Glutamatergic neuron (in vitro differentiated cells): Measurements from ENCODE around the gene HSD17B13. TPM values are rescaled to one million over a fixed set of nuclear protein-coding genes. Genes with fewer than 3 reads are reported as not detected.

ENCODE experiments used
- DNase-seq: peaks from one replicate; pipeline ENCODE4 v3.0.0; 2022
- H3K27ac Mint-ChIP-seq: one replicate; pipeline ENCODE4 v1.8.0; 2020; ENCODE audit warnings: mild to moderate bottlenecking, mixed read lengths, inconsistent platforms; ENCODE audit not compliant: unreplicated experiment
- H3K27me3 Mint-ChIP-seq: one replicate; pipeline ENCODE4 v1.8.0; 2020; ENCODE audit warnings: mild to moderate bottlenecking, moderate library complexity, mixed read lengths, inconsistent platforms; ENCODE audit not compliant: unreplicated experiment
- H3K36me3 Mint-ChIP-seq: one replicate; pipeline ENCODE4 v1.8.0; 2020; ENCODE audit warnings: mild to moderate bottlenecking, mixed read lengths, inconsistent platforms; ENCODE audit not compliant: unreplicated experiment
- H3K4me1 Mint-ChIP-seq: one replicate; pipeline ENCODE4 v1.8.0; 2020; ENCODE audit warnings: mild to moderate bottlenecking, low read depth, mixed read lengths, inconsistent platforms; ENCODE audit not compliant: unreplicated experiment
- H3K4me3 Mint-ChIP-seq: one replicate; pipeline ENCODE4 v1.8.0; 2020; ENCODE audit warnings: mild to moderate bottlenecking, mixed read lengths, inconsistent platforms; ENCODE audit not compliant: unreplicated experiment
- H3K9me3 Mint-ChIP-seq: one replicate; pipeline ENCODE4 v1.8.0; 2020; ENCODE audit warnings: mild to moderate bottlenecking, moderate library complexity, mixed read lengths, inconsistent platforms; ENCODE audit not compliant: unreplicated experiment
- total RNA-seq: library from RNA; stranded (reverse); fragmentation: NEBNext Ultra II Directional; extraction: Animal tissue kit (Norgen Biotek cat#: 25700); gene quantifications from one replicate; pipeline ENCODE4 v1.2.1, GENCODE V29; 2021; ENCODE audit not compliant: unreplicated experiment
- TF ChIP-seq, protein P1 (sequence below): fragments of 200-600 bp; sonication (generic); IDR thresholded peaks from one replicate; pipeline ENCODE4 v1.5.0; 2021; ENCODE audit not compliant: partially characterized antibody, unreplicated experiment

Gene HSD17B13
- total RNA-seq, 1 donor from 2014 or later = 0.25 TPM

DNA sequence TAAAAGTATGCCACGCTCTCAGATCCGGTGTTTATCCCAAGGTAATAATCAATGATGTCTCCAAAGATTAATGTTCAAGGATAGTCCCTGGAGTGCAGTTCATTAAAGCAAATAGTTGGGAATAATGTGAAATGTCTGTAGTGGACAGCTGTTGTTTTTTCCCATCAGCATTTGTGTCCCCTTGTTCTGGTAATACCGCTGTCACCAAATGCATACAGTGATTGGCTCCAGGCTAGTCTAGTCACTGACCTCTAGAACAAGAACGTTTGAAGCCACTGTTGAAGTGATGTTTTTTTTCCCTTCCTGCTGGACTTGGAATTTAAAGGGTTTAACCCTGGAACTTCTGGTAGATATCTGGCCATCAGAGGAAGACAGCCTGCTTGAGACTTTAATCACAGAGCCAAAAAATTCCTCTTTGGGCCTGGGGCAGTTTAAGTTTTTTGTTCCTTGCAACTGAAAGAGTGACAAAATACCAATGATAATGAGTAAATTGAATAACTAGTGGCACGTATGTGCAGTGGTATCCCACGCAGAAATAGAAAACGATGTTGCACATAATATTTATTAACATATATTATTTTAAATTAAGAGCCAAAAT lies 37.8 kb upstream of the HSD17B13 start:
- Mint-ChIP-seq H3K9me3 (no peaks in the 10 kb centered on the region), H3K27me3 (no peaks in the 10 kb centered on the region), H3K4me1 (peaks cover 2% of the 10 kb centered on the region), H3K27ac (peak overlapping the region; percentile 62), H3K4me3 (no peak overlapping the region), H3K36me3 (peaks cover under 1% of the 10 kb centered on the region)
- no peak for DNase-seq
- TF ChIP-seq, protein P1, sequence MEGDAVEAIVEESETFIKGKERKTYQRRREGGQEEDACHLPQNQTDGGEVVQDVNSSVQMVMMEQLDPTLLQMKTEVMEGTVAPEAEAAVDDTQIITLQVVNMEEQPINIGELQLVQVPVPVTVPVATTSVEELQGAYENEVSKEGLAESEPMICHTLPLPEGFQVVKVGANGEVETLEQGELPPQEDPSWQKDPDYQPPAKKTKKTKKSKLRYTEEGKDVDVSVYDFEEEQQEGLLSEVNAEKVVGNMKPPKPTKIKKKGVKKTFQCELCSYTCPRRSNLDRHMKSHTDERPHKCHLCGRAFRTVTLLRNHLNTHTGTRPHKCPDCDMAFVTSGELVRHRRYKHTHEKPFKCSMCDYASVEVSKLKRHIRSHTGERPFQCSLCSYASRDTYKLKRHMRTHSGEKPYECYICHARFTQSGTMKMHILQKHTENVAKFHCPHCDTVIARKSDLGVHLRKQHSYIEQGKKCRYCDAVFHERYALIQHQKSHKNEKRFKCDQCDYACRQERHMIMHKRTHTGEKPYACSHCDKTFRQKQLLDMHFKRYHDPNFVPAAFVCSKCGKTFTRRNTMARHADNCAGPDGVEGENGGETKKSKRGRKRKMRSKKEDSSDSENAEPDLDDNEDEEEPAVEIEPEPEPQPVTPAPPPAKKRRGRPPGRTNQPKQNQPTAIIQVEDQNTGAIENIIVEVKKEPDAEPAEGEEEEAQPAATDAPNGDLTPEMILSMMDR = no peak

DNA sequence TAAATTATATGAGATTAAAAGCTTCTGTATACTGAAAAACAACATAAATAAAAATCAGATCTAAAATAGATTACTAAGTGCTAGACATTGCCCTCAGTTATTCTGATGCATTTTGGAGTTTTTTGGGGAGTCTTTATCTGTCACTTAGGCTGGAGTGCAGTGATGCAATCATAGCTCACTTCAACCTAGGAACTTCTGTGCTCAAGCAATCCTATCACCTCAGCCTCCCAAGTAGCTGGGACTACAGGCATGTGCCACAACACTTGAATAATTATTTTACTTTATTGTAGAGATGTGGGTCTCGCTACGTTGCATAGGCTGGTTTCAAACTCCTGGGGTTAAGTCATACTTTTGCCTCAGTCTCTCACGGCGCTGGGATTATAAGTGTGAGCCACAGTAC lies 36.6 kb upstream of the HSD17B13 start:
- Mint-ChIP-seq H3K4me3 (no peak overlapping the region), H3K27ac (no peak overlapping the region), H3K27me3 (no peaks in the 10 kb centered on the region), H3K4me1 (peaks cover 2% of the 10 kb centered on the region), H3K9me3 (no peaks in the 10 kb centered on the region), H3K36me3 (no peaks in the 10 kb centered on the region)
- TF ChIP-seq, protein P1 = no peak
- no peak for DNase-seq

DNA sequence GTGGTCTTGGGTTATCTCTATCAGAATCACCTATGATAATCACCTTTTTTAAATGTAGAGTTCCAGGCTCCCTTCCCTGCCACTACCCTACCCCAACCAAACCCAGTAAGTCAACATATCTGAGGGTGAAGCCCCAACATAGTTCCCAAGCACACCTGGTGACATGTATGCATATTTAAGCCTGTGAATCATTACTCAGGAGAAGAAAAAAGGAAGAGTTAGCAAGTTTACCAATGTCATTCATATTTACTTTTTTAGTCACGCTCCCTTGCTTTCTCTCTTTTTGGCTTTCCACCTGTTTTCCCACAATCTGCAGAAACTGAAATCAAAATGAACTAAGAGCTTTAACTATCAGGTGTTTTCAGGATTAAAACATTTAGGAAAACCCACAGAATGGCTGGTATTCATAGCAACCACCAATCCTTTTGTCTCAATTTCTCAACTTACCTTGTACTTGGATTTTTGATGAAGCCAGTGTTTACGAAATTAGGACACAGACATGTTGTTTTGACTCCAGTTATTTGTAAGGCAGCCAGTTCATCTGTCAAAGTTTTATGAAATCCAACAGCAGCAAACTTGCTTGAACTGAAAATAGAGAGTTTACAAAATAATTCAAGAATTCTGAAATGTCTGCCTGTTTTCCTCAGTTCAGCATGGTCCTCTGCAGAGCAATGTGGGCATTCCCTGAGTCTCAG lies 34.3 kb upstream of the HSD17B13 start:
- no peak overlapping the region for H3K4me3 Mint-ChIP-seq
- no peaks in the 10 kb centered on the region for H3K36me3 Mint-ChIP-seq
- H3K9me3 Mint-ChIP-seq = no peaks in the 10 kb centered on the region
- peaks cover 2% of the 10 kb centered on the region for H3K4me1 Mint-ChIP-seq
- TF ChIP-seq, protein P1 = no peak
- no peak for DNase-seq
- H3K27me3 Mint-ChIP-seq = no peaks in the 10 kb centered on the region
- H3K27ac Mint-ChIP-seq = no peak overlapping the region

DNA sequence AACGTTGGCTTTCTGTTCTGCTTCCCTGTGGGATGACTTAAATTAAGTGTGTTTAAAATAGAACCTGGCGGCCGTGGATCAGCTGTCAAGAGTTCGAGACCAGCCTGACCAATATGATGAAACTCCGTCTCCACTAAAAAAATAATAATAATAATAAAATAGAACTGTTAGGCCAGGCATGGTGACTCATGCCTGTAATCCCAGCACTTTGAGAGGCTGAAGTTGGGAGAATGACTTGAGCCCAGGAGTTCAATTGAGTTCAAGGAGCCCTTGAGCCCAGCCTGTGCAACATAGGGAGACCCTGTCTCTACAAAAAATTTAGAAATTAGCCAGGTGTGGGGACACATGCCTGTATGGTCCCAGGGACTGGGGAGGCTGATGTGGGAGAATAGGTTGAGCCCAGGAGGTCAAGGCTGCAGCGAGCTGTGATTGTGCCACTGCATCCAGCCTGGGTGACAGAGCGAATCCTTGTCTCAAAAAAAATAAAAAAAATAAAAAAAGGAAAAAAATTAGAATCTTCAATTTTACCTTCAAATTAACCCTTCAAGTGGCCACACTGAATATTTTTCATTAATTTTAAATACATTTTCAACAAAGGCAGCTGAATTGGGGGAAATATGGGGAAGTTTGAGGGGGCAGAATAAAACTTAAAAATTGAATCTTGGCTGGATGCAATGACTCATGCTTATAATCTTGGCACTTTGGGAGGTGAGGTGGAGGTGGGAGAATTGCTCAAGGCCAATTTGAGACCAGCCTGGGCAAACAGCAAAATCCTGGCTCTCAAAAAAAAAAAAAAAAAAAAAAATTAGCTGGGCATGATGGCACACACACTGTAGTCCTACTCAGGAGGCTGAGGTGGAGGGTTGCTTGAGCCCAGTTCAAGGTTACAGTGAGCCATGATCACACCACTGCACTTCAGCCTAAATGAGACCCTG lies 31.8 kb upstream of the HSD17B13 start:
- Mint-ChIP-seq H3K36me3 (no peaks in the 10 kb centered on the region), H3K4me1 (no peaks in the 10 kb centered on the region), H3K27ac (no peak overlapping the region), H3K9me3 (no peaks in the 10 kb centered on the region), H3K27me3 (no peaks in the 10 kb centered on the region), H3K4me3 (no peak overlapping the region)
- DNase-seq = no peak
- TF ChIP-seq, protein P1 = no peak
